GM21717 (cell line): ENCODE data around the gene TOMM6.
"Not testable (repeated sequence)": the region's sequence is repeated elsewhere in the genome, so short reads cannot be mapped to it uniquely, and the experiment has no call there.

Experiments
- ATAC-seq: cut with Tn5 transposase; IDR thresholded peaks from one replicate; pipeline ENCODE4 v1.9.1; 2021; ENCODE audit warnings: mild to moderate bottlenecking, moderate library complexity; ENCODE audit not compliant: unreplicated experiment

TOMM6 gene

DNA sequence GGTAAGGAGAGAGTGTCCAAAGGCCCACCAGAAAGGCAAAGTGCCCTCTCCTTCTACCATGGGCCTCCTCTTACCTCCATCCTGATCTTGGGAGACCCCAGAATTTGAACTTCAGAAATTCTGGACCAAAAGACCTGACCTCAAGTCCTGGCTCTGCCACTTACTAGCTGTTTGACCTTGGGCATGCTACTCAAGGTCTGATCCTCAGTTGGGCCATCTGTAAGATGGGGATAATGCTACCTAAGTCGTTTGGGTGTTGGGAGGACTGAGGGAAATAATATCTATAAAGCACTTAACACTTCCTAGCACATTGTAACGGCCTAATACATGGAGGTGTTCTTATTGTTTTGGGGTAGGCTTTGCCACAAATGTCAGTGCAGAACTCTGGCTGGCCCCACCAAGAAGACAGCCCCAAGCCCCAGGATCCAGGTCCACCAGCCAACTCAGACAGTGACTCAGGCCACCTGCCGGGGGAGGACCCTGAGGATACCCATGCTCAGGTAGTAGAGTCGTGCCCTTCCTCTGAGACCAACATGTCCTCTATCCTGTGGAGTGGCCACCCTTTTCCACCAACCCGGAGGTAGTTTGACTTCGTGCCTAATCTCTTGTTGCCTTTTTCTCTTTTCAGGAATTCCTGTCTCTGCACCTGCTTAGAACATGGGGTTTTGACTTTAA, 4.3 kb upstream of the TOMM6 start:
- no peak for ATAC-seq

DNA sequence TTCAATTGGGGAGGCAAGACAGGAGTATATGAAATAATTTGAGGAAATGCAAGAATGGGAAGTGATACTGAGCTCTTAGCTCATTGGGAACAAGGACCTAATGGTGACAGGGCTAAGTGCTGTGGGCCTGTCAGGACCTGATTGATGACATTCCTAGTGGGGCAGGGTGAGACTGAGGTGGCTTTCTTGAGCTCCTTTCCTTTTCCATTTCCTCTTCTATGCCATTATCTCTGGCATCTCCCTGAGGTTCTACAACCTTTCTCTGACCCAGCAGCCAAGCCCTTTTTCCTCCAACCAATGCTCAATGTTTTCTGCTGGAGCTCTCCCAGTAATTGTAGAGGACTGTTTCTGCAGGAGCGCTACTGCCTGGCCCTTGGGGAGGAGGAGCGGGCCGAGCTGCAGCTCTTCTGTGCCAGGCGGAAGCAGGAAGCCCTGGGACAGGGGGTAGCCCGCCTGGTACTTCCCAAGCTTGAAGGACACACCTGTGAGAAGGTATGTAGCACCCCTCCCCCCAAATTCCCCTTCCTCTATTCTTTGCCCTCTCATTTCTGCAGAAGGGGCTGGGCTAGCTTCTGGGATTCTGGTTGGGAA, 2.8 kb upstream of the TOMM6 start:
- no peak for ATAC-seq

DNA sequence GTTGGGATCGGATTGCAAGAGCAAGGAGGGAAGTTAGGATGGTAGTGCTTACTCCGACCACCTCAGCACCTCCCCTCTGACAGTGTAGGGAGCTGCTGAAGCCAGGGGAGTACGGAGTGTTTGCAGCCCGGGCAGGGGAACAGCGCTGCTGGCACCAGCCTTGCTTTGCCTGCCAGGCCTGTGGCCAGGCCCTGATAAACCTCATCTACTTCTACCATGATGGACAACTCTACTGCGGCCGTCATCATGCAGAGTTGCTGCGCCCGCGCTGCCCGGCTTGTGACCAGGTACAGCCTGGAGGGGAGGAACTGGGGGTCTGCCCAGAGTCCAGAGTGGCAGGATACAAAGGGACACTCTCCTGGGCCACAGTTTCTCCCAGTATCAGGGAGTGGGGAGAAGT, 2.2 kb upstream of the TOMM6 start:
- ATAC-seq, result no peak

DNA sequence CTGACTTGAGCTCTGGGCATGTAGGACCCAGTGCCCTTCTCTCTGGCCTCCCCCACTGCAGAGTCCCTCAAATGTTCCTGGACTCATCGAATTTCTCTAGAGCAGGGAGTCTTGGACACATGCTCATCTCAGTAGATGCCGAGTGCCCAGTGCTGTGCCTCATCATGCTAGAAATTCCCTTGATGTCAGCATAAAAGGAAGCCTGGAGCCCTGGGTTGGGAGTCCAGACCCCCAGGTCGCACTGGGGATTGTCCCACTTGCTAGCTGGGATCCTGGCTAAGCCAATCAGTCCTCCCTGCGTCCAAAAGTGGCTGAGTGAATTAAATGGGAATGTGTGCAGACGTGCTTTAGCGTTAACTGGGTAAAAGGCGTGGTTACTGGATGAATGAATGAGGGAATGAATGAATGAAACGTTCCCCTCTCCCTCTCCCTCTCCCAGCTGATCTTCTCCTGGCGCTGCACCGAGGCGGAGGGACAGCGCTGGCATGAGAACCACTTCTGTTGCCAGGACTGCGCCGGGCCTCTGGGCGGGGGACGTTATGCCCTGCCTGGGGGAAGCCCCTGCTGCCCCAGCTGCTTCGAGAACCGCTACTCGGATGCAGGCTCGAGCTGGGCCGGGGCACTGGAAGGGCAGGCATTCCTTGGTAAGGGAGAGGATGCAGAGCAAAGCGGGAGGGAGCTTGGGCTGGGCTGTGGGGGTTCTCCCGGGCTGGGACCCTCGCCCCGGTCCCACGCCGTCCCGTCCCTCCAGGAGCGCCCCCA, 1.6 kb upstream of the TOMM6 start:
- ATAC-seq, result peak; percentile 6

DNA sequence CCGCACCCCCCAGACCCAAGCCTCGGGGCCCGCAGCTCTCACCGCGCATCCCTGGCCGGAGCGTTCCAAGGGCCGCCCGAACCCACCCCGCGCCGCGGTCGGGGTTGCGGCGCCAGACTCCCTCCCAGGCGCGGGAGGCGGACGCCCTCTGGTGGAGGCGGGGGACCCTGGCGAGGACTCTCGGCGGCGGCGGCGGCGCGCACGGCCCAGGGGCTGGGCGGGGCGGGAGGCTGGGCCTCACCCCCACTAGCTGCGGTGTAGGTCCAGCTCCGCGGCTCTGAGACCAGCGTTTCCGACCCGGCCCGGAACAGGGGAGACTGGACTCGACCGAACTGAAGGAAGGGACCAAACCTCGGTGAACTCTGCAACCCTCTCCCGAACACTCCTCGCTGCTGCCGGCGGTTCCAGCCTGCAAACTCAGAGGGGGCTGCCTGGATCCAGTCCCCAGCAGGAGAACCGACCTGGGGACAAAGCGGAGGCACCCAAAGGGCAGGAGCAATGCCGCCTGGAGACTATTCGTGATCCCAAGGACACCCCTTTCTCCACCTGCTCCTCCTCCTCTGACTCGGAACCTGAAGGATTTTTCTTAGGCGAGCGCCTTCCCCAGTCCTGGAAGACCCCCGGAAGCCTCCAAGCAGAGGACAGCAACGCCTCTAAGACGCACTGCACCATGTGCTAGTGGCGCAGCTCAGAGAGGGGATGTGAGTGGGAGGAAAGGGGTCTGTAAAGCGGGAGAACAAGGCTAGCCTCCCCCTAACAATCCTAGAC, 859 bp upstream of the TOMM6 start:
- ATAC-seq, result peak; percentile 54

DNA sequence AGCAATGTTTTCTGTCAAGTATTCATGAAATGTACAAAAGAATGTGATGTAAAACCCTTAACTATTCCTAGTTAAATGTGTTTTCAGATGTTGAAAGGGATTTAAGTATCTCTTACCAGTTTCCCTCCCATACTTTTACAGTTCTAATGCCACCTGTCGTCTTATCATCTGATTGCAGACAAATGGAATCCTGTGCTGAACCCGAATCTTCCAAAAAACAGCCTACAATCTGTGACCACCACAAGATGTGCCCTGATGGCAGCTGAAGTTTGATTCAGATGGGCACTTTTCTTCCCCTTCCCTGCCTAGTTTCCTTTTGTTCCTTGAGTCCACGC, 1.9 kb downstream of the TOMM6 start:
- ATAC-seq, result no peak

DNA sequence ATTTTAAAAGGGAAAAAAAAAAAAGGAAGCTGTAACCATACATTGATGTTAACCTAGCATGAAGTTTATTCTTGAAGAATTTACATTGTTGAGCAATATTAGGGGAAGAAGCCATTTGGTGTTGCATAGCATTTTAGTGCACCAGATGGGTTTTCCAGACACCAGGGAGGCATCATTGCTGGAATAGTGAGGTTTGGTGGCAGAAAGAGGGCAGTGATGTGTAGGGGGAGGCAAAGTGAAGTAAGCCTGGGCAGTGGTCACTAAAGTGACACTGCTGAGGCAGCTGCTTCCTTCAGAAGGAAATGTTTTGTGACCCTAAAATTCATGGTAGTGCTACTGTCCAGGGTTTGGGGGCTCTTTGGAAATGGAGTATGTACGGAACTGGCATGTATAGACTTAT, 2.6 kb downstream of the TOMM6 start:
- no peak for ATAC-seq

DNA sequence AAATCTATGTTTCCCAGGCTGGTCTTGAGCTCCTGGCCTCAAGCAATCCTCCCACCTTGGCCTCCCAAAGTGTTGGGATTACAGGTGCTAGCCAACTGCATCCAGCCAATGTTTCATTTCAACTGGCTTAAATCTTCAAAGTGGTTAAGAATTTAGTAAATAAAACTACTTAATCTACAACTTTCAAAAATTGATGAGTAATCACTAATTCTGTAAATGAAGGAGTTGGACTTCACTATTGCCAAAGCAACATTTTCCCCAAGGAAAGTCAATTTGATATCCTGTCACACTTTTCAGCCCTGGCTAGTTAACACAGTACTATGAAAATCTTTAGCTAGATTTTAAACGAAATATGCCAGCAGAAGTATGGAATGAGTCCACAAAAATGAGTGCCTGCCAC, 3.8 kb downstream of the TOMM6 start:
- no peak for ATAC-seq

DNA sequence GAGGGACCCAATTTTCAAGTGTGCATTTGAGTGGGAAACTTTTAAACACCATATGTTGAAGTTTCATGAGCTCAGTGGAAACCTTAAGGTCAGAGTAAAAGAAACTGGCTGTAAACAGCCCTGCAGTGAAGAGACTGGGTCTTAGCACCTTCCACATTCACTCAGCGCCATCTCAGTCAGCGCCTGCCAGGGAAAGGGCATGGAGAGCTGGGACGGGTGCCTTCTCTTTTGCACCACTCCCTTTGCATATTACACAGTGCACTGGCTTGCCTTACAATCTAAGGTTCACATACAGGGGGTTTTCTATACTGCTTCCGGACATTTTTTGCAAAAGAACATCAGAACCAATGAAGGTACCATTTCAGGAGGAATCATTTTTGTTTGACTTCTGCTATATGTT, 4.5 kb downstream of the TOMM6 start:
- ATAC-seq, result no peak

DNA sequence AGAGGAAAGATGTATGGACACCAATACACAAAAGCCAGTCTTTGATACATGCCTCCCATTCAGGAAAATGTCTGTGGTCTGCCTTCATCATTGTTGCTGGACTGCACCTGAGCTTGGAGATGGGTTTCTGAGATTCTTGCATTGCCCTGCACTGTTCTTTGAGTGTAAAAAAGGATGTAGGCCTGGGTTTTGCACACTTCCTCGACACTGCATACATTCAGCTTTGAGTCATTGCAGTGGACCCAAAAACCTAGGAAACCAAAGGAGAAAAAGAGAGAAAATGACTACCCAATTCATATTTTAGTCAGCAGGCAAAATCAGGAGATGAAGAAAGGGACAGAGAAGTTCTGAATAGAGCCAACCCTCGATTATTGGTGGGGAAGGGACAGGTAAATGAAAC, 9.0 kb downstream of the TOMM6 start:
- no peak for ATAC-seq

DNA sequence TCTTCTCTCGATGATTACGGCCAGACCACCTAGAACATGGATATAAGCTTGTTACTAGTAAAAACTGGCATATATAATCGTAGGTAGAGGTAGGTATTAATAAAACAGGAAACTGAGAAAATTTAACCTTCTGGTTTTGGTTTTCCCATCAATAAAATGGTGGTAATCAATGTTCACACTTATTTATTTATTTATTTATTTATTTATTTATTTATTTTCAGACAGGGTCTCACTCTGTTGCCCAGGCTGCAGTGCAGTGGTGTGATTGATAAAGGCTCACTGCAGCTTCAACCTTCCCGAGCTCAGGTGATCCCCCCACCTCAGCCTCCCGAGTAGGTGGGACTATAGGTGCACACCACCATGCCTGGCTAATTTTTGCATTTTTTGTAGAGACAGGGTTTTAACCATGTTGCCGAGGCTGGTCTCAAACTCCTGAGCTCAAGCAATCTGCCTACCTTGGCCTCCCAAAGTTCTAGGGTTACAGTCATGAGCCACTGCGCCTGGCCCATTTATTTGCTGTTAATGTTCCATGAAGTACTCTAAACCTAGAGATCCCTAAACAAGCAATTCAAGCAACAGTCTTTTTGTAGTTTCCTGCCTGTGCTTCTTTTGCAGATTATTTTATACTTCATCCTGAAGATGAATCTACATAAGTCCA, 11.5 kb downstream of the TOMM6 start:
- no peak for ATAC-seq

DNA sequence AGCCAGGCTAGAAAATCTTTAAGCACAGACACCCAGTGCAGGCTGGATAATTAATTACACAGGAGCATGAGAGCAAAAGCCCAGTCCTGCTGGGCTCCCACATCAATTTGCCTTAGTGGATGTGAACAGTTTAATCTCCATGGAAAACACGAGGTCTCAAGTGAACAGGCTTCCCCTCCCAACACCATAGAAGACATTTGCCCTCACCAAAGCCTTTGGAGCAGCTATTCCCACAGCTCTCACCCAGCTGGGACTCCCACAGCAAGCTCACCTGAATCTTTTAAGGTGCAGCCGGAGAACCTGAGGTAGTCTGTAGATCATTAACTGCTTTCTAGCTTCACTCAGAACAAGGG, 12.0 kb downstream of the TOMM6 start:
- no peak for ATAC-seq

DNA sequence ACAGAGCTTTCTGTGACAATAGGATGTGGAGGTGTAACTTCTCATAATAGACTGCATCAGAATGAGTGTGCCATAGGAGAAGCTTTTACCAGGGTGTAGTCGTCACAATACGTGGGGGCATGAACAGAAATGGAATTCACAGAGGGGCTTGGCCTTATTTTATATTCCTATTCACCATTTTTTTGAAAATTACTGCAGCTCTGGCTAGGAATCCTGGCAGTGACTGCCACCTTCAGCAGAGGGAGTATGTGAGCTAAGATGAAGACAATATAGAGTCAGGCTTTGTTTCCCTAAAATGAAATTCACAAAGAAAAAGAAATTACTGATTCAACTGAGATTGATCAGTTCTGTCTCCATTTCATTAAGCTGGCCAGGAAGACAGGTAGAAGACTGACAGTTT, 13.9 kb downstream of the TOMM6 start:
- no peak for ATAC-seq

DNA sequence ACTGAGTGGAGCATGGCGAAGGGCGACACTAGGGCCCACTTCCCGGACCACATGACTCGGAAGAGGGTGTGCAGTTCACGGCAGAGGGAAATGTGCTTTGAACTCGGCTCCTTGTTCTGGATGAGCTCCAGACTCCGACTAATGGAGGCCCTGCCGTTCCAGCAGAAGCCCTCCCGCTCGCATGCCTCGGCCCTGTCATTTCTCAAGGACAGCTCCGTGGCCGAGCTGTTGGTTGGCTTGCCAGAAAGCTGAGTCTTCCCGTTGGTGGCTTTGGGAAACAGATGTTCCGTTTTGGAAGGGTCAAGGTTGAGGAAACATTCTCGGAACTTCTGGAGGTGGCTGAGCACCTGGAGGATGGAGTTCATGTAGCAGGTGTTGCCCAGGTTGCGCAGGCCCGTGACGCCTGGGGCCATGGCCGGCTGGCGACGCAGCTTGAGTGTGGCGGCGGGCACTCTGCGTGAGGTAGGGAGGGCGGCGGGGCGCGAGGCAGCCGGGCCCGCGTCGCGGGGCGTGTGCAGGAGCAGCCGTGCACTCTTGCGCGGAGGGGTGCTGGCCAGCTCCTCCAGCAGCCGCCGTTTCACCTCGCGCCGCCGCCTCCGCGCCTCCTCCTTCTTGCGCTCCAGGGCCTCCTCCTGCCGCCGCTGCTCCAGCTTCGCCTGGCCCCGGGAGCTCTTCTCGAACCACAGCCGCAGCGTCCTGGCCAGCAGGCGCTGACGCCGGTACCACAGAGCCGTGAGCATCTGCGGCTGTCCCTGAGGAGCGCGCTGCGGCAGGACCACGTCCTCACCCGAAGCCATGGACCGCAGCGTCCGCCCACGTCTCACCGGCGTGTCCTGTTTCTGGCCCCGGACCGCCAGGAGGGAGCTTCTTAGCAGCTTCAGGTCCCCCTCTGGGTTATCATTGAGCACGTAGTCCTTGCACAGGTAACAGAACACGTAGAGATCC, 18.6 kb downstream of the TOMM6 start:
- ATAC-seq, result no peak

DNA sequence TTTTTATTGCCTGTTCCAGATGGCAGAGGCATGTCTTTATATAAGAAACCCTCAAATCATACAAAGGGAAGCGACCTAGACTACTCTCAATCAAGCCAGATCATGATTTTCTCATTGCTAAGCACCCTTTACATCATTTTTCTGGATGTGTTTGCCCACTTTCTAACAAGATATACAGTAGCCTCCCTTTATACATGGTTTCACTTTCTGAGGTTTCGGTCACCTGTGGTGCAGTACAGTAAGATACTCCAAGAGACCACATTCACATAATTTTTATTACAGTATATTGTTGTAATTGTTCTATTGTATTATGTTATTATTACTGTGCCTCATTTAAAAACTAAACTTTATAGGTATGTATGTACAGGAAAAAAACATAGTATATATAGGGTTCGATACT, 23.6 kb downstream of the TOMM6 start:
- ATAC-seq, result no peak

DNA sequence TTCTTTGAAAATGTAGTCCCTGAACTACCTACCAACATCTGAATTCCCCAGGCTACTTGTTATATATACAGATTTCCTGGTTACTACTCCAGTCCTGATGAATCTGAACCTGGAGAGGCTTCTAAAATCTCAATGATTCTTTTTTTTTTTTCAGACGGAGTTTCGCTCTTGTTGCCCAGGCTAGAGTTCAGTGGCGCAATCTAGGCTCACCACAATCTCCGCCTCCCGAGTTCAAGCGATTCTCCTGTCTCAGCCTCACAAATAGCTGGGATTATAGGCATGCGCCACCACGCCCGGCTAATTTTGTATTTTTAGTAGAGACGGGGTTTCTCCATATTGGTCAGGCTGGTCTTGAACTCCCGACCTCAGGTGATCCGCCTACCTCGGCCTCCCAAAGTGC, 24.5 kb downstream of the TOMM6 start:
- not testable (repeated sequence) for ATAC-seq

DNA sequence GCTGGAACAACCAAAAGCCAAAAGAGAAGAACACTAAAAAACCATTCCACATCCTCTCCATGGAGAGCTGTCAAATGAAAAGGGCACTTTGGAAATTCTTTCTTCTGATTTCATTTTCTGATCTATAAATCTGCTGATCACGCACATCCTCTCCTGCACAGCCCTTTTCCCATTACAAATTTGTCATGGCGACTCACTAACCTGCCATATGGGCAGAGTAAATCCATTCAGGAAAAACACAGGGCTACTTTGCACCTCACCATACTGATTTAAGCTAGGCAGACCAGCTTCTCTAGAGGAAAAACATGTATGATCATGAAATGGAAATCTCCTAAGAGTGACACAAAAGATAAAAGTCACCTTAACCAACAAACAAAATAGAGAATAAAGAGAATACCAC, 26.0 kb downstream of the TOMM6 start:
- no peak for ATAC-seq

DNA sequence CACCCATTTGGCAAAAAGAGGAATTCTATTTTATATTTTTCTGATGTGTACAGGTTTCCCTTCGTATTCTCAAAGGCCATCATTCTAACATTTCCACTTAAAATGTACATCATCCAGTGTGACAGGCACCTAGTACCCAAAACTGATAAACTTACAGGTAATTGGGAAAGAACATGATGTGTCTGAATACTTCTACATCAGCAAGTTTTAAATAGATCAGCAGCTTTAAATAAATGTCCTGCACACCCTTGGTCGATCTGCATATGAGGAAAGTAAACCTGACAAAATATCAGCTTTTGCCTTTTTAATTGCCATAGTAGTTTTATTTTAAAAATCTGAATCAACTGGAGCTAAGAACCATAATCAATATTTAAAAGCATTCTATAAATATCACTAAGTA, 26.5 kb downstream of the TOMM6 start:
- ATAC-seq, result no peak

DNA sequence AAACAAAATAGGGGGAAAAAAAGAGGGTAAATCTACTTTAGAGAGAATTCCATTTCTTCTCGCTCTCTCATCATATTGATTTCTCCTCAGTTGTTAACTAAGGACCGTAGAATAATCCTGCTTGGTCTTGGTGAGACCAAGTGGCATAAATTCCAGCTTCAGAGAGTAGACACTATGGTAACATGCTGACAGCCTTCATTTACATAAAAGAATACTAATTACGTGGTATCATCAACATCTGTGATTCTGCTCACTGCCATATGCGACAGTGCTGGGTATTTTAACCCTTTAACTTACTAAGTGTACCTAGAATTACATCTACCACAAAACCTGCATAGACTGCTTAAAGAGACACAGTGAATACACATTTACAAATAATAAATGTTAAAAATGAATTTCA, 27.1 kb downstream of the TOMM6 start:
- no peak for ATAC-seq

DNA sequence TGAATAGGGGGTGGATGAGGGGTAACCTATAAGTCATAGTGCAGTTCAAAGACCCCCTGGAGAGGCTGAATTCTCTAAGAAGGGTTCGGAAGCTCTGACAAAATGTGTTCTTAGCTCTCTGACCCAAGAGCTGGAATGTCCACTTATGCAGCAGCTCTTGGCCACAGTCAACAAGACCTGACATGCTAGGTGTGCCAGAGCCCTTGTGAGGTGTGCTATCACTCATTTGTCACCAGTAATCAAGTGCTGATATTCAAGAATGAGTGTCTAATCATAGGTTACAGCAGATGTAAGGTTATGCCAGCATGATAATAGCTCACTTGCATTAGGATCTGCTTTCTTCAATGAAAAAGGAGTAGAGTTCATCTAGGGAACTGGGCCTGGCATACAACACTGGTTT, 28.1 kb downstream of the TOMM6 start:
- ATAC-seq, result no peak
